NOMO-1 treated with dmso at 0.1 percent for 144 hours (cell line): ENCODE measurements around the gene AFF3.
"Not testable (repeated sequence)": the region's sequence is repeated elsewhere in the genome, so short reads cannot be mapped to it uniquely, and the experiment has no call there.

ENCODE experiments used
- DNase-seq: peaks from one replicate; lab custom pipeline; 2025; ENCODE audit not compliant: unreplicated experiment; lab: John Stamatoyannopoulos, UW

Gene AFF3

DNA sequence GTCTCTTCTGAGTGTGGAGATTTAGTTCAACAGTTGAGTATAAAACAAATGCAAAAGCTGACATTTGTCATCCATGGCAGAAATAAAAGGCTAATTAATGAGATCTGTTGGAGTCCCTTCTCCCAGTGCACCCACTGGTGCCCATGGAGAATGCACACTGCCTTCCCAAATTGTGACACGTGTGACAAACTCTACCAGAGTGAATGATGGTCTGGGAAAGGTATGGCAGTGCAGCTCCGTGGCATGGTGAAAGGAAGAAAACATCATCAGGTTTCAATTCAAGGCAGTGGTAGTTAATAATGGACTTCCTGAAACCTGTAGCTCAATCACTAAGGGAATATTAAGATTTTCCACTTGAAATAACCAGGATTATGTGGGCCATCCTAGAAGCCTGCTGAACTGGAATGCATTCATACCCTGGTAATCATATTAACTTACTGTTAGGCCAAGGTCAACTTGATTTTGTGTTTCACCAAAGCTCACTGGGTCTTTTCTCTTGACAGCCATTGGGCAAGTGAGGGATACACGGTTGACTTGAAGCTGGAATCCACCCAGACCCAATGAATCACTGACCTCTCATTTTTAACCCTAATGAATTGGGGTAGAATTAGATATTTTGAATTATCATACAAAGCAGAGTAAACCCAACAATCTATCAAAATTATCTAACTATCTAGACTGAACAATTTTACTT lies 167.6 kb downstream of the AFF3 start:
- DNase-seq = no peak

DNA sequence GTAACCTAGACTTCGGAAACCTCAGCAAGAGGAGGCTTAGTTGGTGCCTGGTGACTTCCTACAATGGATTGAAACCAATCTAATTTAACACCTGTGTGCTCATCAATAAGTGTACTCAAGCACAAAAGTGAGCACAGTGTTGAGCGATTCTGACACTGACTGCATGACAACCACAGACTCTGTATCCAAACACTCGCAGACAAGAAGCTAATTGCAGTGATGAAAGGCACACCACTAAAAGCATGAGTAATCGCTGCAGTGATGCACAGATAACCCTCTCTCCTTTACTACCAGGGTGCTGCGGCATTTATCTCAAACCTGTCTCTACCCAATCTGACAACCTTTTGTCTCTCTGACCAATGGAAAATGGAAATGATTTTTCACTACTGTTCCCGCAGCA lies 168.1 kb downstream of the AFF3 start:
- DNase-seq = no peak

DNA sequence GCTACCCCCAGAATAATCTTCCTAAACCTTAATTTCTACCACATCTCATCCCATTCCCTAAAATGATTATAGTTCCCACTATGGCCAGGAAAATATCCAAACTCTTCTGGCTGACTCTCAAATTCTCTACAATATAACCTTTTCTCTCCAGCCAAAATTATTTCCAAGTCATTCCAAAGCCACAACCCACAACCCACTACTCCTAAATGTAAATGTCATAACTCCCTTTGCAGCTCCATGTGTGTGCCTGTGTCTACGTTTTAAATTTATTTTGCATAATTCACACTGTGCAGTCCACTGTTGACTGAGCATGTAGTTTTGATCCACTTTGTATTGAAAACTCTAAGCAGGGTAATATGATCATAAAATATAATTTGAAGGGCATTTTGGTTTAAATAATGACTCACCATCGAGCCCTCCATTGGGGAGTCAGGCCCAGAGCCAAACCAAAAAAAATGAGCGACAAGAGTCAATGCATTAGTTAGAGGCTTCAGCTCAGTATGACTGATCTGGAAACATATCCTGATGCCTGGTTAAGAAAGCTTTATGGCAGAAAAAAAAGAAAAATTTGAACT lies 171.0 kb downstream of the AFF3 start:
- no peak for DNase-seq

DNA sequence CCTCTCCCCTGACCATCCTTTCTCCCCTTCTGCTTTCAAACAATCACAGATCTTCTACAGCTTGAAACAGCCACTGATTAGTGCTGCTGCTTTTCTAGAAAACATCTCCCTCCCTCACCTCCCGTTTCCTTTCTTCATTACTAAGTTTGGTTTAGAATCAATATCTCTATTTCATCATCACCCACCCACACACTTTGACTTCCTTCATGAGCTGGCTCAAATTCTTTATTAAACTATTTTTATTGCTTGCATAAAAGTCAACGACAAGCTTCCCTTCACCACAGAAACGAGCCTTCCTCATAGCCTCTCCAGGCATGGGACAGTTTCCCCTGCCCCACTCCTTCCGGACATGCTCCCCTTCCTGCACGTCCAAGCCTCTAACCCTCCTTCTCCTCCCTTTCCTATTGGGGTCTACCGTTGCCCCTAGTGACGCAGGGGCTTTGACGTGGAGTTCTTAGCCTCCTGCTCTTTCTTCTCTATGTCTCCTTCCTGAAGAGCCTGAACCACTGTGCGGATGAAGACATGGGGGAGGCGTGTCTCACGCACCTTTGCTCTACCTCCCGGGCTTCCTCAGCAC lies 172.0 kb downstream of the AFF3 start:
- peak; percentile 55 for DNase-seq

DNA sequence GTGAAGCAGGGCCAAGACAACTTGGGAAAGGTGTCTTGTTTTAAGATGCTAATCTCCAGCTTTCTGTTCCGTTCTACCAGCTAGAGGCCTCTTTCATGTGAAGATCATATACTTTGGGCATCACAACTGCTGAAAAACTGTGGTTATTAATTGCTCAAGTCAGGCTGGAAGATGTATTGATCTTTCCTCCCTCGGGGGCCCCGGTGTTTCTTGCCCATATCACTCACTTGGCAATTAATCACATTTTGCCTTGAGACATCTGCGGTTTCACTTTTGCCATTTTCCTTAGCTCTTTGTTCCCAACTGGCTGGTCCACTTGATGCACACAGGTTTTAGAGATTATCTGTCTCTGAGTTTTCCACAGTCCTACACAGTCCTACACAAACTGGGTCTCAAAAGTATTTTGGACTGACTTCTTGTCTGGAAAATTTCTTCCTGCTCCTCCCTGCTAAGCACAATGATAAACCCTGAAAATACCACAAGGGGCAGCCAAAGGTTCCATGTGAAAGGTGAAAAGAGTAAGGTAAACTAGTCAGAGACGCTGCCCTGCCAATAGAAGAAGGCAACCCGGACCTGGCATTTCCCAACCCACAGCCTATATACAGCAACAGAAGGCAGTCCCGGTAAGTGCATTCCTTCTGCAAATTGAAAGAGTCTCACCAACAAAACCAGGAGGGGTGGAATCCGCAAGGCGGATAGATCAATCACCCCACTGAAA lies 181.0 kb downstream of the AFF3 start:
- DNase-seq = no peak

DNA sequence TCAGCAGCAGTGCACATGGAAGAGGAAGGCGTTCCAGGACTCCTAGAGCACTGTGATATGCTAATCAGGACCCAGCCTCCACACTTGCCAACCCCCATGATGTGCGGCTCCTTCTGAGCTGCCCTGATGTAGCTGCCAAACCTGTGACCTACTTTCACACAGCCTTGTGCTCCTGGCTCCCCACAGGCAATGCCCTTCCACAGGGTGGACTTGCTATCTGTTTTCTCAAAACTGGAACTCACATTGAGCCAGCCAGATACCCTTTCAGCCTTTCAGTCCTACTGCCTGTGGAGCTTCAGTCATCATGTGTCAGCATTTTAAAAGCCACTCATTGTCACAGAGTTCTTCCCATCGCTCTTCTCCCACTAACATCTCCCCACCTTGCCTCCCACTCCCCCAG lies 181.6 kb downstream of the AFF3 start:
- no peak for DNase-seq

DNA sequence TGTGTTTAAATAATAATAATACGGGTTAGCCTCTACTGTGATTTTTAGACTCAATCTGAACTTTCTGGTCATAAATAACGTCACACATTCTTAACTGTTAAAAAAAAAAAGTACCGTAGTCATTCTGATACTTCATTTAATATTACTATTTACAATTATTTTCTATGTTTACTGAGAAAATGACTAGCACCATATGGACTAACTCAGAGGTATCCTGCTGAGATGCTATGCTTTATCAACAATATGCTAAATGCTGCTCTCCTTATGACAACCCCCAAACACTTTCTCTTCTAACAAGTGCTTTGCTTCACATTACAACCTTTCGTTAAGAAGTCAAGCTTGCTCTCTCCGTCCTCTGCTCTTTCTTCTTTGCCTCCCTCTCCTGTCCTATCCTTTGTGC lies 182.1 kb downstream of the AFF3 start:
- no peak for DNase-seq

DNA sequence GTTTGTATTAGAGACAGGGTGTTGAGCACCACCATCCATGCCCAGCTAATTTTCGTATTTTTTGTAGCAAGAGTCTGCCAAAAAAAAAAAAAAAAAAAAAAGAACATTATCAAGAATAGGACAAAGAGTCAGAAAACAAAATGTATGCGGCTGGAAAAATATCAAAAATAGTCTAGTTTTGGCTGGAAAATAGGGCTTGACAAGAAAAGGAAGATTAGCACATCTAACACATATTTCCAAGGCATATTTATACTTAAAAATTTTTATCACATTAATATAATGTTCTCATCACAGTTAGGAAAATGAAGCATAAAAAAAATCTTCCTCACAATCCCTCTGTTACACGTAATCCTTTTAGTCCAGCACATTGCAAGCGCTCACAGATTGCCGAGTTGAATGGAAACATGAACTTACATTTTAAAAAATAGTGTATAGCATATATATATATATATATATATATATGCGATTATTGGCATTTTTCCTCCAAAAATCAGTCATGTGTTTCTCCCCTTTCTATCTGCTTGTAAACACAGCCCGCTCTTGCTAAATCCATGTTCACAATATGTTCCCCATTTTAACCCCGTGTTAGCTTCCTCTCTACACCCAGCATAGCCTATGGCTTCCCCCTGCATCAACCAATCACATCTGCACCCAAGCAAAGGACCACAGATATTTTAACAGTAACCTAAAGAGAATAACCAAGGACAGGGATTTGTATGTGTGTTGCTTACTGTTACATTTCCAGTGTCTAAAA lies 183.0 kb downstream of the AFF3 start:
- DNase-seq = no peak

DNA sequence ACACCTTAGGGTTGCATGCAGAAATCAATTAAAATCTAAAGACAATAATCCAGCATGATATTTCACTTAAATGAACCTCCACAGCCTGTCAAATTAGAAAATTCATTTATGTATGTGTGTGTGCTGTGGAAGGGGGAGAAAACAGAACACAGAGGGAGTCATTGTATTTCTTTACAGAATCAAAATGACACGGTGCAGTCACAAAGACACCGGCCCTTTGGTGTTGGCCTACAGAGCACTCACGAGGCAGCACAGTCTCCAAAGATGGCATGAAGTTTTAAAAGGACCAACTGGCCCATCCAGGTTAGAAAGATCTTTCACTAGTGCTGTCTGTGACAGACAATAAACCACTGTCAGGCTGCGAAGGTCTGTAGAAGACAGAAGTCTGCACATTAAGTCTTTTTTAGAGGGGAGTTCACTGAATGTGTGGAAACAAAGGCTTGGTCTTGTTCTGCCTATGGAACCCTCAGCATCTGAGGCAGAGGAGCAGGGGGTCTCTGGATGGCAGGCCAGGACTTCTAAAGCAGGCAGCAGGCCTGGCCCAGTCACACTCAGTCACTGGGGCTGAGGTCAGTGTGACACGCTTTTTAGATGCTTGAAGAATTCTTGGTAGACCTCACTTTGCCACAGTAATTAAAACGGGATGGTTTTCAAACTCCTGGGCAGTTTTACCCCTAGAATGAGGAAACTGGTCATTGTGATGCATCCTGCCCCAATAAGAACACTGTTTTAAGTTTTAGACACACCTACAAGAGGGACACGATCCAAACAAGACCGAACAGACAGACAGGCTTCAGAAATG lies 184.9 kb downstream of the AFF3 start:
- no peak for DNase-seq

DNA sequence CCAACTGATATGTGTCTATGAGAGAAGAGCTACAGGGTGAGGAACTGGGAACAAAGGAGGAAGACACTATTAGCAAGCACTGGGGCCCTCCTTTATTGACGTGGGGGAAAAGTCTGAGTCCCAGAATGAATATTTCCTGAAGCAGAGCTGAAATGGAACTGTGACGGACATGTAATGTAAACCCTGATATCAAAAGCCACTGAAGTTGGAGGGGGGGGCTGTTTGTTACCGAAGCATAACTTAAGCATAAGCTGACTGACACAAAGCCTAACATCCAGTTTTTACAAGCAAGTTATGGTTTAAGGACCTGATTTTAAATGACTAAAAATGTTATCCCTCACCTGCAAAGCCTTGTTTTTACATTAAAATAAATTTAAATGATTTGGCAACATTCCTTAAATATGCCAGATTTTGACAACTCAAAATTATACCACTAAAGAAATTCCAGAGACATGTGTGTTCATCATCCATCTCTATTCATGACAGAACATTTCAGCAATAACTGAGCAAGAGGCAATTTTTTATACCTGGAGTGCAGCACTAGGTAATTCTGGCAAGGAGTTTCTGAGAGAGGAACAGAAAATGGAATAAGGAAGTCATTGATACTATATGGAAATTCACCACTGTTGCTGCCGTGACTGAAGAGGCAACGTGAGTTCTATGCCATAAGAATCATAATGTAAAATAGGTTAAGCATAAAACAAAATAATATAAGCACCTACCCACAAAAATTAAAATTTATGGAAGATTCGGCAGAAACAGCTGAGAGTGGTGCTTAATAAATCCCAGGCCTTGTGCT lies 186.0 kb downstream of the AFF3 start:
- DNase-seq = peak; percentile 8

DNA sequence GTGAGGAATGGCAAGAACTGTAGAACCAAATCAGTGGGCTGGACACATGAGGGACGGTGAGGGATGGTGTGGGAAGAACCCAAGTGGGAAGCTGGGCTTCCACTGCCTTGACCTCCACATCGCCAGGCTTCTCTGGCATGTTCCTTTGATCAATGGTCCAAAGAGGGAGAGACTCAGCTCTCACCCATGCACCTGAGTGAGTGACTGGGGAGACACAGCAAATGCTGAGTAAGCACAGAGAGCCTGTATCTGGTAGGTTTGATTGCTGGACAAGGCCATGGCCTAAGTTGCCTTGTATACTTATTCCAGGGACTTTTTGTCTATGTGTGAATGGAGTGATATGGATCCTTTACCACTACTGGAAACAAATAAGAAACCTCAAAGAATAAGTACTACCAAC lies 188.6 kb downstream of the AFF3 start:
- DNase-seq = no peak

DNA sequence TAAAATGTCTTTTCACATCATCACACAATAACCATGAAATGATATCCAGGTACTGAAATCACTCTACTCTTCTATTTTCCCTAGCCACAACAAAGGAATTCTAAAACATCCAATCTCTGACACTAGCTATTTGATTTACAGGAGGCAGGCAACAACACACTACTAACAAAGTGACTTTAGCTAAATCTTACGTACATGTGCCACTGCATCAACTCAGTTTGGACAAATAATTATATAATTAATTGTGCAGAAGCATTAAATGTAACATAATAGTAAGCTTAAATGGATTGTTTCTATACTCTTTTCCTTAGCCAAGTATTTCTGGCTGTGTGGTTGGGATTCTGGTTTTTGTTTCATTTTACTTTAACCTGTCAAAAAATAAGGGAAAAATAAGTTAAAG lies 192.4 kb downstream of the AFF3 start:
- no peak for DNase-seq

DNA sequence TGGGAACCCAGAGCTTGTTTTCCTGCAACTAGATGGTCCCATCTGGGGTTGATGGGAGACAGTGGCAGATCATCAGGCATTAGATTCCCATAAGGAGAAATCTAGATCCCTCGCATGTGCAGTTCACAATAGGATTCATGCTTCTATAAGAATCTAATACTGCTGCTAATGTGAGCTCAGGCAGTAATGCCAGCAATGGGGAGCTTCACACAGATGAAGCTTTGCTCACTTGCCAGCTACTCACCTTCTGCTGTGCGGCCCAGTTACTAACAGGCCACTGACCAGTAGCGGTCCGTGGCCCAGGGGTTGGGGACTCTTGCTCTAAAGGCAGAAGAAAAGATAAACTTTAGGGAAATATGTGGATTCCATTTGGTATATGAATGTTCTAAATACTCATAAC lies 192.9 kb downstream of the AFF3 start:
- DNase-seq = no peak

DNA sequence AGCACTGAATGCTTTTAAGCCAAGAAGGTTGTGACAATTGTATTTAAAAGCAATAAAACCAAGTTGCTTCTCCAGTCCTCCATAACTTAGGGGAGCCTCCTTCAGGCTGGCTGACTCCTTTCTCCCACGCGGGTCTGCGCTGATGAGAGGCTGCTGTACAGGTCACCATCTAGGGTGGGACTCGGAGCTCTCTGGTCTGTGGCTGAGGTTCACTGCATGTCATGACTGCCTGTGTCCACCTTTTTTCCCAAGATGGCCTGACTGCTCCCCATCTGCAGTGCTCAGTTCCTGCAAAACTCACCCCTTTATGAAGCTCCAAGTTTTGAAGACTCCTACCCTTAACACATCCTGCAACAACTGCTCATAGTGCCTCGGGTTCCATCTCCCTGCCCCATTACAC lies 194.4 kb downstream of the AFF3 start:
- DNase-seq = no peak

DNA sequence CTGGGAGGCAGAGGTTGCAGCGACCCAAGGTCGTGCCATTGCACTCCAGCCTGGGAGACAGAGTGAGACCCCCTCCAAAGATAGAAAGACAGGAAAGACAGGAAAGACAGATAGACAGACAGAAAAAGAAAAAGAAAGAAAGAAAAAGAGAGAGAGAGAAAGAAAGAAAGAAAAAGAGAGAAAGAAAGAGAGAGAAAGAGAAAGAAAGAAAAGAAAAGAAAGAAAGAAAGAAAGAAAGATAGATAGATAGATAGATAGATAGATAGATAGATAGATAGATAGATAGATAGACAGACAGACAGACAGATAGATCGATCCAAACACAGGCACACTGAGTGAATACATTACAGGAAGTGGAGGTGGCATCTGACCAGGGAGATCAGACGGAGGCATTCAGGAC lies 195.0 kb downstream of the AFF3 start:
- DNase-seq = not testable (repeated sequence)

DNA sequence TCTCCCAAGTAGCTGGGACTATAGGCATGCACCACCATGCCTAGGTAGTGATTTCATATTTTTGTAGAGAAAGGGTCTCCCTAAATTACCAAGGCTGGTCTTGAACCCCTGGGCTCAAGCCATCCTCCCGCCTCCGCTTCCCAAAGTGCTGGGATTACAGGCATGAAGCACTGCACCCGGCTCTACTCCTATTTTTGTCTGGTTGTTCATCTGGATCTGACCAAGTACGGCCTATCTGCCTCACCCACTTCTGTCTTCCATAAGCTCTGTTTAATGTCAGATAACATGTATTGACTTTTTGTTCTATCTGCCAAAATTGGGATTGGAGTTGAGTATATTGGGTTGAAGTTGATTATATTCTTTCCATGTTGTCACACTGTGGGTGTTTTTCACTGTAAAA lies 198.4 kb downstream of the AFF3 start:
- DNase-seq = no peak

DNA sequence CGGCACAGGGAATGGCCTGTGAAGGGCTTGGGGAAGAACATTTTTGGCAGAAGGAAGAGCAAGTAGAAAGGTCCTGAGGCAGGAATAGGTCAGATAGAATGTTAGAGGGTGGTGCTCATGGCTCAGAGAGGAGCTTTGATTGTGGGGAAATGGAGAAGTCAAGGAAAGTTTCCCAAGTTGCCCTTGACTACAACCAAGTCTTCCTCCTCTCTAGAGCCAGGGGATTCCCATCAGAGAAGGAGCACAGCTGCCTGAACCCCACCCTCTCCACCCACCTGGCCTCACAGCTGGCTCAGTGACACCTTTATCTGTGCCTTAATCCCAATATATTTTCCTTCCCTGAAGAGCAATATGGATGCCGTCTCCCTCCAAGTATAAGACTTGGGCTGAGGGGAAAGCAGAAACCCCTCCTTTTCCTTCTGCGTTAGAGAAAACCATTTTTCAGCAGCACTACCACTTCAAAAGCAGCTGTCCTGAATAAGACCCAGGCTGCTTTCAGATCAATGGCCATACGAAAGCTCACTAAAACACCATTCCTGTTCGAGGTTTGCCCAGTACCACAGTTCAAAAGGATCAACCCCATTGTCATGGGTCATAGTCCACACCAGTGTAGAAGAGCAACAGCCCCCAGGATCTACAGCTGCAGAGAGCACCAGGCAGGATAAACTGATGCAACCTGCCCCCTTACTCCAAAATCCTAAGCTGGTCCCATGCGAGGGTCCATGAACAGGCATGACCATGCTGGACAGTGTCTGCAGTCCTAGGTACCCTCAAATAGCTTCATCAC lies 199.6 kb downstream of the AFF3 start:
- no peak for DNase-seq

DNA sequence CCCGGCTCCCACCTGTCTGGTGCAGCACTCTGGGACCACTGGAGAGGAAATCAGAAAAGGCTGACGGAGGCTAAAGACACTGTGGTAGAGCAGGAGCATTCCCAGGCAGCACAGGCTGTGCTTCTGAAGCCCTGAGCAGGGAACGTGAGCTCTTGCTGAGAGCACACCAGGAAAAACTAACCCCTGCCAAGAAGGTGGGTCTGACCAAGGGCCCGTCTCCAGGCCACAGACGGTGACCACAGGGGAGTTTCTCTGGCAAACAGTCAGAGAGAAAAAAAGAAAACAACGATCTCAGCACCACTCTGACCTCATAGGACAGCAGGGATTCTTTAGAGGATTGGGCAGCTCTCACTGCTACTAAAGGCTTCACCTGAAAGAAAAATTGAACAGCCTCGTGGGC lies 201.4 kb downstream of the AFF3 start:
- no peak for DNase-seq

DNA sequence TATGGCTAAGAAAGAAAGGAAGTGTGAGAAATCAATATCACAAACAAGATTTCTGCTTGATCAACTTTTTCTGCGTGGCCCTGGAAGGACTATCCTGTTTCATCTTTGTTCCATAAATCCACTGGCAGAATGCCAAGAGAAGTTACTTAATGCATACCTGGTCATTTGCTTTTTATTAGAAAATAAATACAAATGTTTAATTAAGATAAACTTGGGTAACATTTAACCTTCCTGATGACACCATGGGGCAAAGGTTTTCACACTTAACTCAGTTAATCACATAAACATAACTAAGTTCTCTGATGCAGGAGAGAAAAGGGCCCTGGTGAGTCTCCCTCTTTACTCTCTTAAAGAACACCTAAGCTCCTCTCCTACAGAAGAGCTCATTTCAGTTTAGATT lies 203.3 kb downstream of the AFF3 start:
- no peak for DNase-seq
